ENCODE data around the gene C6orf136. TPM values are rescaled to one million over a fixed set of nuclear protein-coding genes. Genes with fewer than 3 reads are reported as not detected.

C6orf136 gene
- total and polyA plus RNA-seq, 10 of the 15 experiments (the other 5 are each of a cell fraction or from before 2014, with no cell fraction given) = 5.2 to 24.1 (median 14.9) TPM

DNA sequence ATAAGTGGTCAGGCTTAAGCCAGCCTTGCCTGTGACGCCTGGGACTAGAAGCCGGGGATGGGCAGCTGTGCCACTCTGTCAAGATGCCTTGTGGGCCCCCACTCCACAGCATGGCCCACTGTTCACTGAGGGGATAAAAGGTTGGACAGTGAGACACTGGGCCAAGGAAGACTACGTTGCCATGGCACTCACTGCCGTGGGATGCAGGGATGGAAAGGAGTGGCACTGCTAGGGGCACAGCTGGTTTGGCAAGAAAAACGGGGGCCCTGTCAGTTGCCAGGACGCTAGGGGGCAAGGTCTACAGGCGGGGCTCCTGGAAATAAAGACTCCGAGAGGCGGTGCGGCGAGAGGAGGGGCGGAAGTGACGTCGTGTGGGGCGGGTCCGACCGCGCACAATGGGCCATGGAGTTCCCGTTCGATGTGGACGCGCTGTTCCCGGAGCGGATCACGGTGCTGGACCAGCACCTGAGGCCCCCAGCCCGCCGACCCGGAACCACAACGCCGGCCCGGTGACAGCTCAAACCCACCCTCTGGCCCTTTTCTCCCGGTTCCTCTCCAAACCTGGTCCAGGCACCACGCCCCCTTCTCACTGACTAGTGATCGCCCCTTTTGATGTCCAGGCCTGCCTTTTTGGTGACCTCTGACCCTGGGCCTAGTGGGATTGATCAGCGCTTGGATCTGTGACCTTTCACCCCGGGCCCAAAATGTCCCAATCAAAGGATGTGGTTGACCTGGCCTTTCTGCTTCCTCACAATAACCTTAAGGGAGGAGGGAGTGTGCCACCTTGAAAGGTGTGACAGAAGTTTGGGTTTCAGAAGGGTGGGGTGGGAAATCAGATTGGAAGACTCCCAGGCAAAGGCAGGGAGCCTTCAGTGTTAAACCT lies 20.2 kb upstream of the C6orf136 start, which contains the start of gene ATAT1 (continued):
- TF ChIP-seq, protein P1, sequence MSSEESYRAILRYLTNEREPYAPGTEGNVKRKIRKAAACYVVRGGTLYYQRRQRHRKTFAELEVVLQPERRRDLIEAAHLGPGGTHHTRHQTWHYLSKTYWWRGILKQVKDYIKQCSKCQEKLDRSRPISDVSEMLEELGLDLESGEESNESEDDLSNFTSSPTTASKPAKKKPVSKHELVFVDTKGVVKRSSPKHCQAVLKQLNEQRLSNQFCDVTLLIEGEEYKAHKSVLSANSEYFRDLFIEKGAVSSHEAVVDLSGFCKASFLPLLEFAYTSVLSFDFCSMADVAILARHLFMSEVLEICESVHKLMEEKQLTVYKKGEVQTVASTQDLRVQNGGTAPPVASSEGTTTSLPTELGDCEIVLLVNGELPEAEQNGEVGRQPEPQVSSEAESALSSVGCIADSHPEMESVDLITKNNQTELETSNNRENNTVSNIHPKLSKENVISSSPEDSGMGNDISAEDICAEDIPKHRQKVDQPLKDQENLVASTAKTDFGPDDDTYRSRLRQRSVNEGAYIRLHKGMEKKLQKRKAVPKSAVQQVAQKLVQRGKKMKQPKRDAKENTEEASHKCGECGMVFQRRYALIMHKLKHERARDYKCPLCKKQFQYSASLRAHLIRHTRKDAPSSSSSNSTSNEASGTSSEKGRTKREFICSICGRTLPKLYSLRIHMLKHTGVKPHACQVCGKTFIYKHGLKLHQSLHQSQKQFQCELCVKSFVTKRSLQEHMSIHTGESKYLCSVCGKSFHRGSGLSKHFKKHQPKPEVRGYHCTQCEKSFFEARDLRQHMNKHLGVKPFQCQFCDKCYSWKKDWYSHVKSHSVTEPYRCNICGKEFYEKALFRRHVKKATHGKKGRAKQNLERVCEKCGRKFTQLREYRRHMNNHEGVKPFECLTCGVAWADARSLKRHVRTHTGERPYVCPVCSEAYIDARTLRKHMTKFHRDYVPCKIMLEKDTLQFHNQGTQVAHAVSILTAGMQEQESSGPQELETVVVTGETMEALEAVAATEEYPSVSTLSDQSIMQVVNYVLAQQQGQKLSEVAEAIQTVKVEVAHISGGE (CRISPR knock-in tag; IDR thresholded peaks at IDR 0.05) = no peak
- TF ChIP-seq NFXL1 (IDR thresholded peaks at IDR 0.05; ENCODE audit: borderline replicate concordance) (no peak), NFYA (IDR thresholded peaks at IDR 0.05; ENCODE audit: borderline replicate concordance, low read depth, low read length) (no peak), SMC3 (IDR thresholded peaks at IDR 0.05; ENCODE audit: borderline replicate concordance, low read length) (peak; percentile 29; the same call in 1 of the 2 replicates), ESRRA (IDR thresholded peaks at IDR 0.05; ENCODE audit: low read length) (no peak), SUZ12 (IDR thresholded peaks at IDR 0.05; ENCODE audit: unreplicated experiment) (no peak), RCOR1 (conservative IDR thresholded peaks at IDR 0.05; ENCODE audit: low read depth, low read length) (no peak), TCF12 (IDR thresholded peaks at IDR 0.05; ENCODE audit: low read depth, low read length) (no peak), TCF3 (IDR thresholded peaks at IDR 0.05; ENCODE audit: borderline replicate concordance, insufficient read depth, low read depth, low read length) (0 out of 2 replicates have a peak, but pooled peaks have one; percentile 42), SREBF2 (IDR thresholded peaks at IDR 0.05; ENCODE audit: low read length) (no peak), GABPA (IDR thresholded peaks at IDR 0.05; ENCODE audit: low read depth) (peak; percentile 85)
- TF ChIP-seq, protein P2, sequence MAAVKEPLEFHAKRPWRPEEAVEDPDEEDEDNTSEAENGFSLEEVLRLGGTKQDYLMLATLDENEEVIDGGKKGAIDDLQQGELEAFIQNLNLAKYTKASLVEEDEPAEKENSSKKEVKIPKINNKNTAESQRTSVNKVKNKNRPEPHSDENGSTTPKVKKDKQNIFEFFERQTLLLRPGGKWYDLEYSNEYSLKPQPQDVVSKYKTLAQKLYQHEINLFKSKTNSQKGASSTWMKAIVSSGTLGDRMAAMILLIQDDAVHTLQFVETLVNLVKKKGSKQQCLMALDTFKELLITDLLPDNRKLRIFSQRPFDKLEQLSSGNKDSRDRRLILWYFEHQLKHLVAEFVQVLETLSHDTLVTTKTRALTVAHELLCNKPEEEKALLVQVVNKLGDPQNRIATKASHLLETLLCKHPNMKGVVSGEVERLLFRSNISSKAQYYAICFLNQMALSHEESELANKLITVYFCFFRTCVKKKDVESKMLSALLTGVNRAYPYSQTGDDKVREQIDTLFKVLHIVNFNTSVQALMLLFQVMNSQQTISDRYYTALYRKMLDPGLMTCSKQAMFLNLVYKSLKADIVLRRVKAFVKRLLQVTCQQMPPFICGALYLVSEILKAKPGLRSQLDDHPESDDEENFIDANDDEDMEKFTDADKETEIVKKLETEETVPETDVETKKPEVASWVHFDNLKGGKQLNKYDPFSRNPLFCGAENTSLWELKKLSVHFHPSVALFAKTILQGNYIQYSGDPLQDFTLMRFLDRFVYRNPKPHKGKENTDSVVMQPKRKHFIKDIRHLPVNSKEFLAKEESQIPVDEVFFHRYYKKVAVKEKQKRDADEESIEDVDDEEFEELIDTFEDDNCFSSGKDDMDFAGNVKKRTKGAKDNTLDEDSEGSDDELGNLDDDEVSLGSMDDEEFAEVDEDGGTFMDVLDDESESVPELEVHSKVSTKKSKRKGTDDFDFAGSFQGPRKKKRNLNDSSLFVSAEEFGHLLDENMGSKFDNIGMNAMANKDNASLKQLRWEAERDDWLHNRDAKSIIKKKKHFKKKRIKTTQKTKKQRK (IDR thresholded peaks at IDR 0.05; ENCODE audit: low read depth, low read length) = no peak
- TF ChIP-seq, protein P3, sequence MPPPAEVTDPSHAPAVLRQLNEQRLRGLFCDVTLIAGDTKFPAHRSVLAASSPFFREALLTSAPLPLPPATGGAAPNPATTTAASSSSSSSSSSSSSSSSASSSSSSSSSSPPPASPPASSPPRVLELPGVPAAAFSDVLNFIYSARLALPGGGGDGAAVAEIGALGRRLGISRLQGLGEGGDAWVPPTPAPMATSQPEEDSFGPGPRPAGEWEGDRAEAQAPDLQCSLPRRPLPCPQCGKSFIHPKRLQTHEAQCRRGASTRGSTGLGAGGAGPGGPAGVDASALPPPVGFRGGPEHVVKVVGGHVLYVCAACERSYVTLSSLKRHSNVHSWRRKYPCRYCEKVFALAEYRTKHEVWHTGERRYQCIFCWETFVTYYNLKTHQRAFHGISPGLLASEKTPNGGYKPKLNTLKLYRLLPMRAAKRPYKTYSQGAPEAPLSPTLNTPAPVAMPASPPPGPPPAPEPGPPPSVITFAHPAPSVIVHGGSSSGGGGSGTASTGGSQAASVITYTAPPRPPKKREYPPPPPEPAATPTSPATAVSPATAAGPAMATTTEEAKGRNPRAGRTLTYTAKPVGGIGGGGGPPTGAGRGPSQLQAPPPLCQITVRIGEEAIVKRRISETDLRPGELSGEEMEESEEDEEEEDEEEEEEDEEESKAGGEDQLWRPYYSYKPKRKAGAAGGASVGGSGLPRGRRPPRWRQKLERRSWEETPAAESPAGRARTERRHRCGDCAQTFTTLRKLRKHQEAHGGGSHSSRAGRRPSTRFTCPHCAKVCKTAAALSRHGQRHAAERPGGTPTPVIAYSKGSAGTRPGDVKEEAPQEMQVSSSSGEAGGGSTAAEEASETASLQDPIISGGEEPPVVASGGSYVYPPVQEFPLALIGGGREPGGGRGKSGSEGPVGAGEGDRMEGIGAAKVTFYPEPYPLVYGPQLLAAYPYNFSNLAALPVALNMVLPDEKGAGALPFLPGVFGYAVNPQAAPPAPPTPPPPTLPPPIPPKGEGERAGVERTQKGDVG (CRISPR knock-in tag; IDR thresholded peaks at IDR 0.05) = no peak
- TF ChIP-seq, protein P4, sequence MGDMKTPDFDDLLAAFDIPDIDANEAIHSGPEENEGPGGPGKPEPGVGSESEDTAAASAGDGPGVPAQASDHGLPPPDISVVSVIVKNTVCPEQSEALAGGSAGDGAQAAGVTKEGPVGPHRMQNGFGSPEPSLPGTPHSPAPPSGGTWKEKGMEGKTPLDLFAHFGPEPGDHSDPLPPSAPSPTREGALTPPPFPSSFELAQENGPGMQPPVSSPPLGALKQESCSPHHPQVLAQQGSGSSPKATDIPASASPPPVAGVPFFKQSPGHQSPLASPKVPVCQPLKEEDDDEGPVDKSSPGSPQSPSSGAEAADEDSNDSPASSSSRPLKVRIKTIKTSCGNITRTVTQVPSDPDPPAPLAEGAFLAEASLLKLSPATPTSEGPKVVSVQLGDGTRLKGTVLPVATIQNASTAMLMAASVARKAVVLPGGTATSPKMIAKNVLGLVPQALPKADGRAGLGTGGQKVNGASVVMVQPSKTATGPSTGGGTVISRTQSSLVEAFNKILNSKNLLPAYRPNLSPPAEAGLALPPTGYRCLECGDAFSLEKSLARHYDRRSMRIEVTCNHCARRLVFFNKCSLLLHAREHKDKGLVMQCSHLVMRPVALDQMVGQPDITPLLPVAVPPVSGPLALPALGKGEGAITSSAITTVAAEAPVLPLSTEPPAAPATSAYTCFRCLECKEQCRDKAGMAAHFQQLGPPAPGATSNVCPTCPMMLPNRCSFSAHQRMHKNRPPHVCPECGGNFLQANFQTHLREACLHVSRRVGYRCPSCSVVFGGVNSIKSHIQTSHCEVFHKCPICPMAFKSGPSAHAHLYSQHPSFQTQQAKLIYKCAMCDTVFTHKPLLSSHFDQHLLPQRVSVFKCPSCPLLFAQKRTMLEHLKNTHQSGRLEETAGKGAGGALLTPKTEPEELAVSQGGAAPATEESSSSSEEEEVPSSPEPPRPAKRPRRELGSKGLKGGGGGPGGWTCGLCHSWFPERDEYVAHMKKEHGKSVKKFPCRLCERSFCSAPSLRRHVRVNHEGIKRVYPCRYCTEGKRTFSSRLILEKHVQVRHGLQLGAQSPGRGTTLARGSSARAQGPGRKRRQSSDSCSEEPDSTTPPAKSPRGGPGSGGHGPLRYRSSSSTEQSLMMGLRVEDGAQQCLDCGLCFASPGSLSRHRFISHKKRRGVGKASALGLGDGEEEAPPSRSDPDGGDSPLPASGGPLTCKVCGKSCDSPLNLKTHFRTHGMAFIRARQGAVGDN (IDR thresholded peaks at IDR 0.05) = peak; percentile 76; the same call in 1 of the 2 replicates
